Mesendoderm (in vitro differentiated cells): ENCODE measurements around the gene CEP295NL.
"Not testable (repeated sequence)": the region's sequence is repeated elsewhere in the genome, so short reads cannot be mapped to it uniquely, and the experiment has no call there.

Source experiments
- DNase-seq: peaks from one replicate; pipeline ENCODE4 v3.0.0; 2013
- H2AK5ac ChIP-seq: 2 replicates; pipeline ENCODE4 v1.6.1; 2013; ENCODE audit warnings: low read length, inconsistent platforms
- H2BK120ac ChIP-seq: 2 replicates; pipeline ENCODE4 v1.6.1; 2013; ENCODE audit warnings: low read depth, mild to moderate bottlenecking, low read length, moderate library complexity, mixed read lengths
- H2BK15ac ChIP-seq: replicated peaks from 2 replicates; pipeline ENCODE4 v1.6.1; 2013; ENCODE audit warnings: low read depth, mild to moderate bottlenecking, moderate library complexity
- H2BK5ac ChIP-seq: 2 replicates; pipeline ENCODE4 v1.6.1; 2013; ENCODE audit warnings: low read length, inconsistent platforms
- H3K18ac ChIP-seq: 2 replicates; pipeline ENCODE4 v1.6.1; 2013; ENCODE audit warnings: mild to moderate bottlenecking, low read length, mixed read lengths
- H3K23ac ChIP-seq: one replicate; pipeline ENCODE4 v1.6.1; 2013; ENCODE audit warnings: low read length
- H3K27ac ChIP-seq: 2 replicates; pipeline ENCODE4 v1.5.1; 2013; ENCODE audit warnings: low read depth, mild to moderate bottlenecking, inconsistent platforms, low read length, moderate library complexity
- H3K27me3 ChIP-seq: 2 replicates; pipeline ENCODE4 v1.6.1; 2013; ENCODE audit warnings: low read length, control low read depth, mild to moderate bottlenecking, inconsistent platforms; ENCODE audit not compliant: insufficient read depth, poor library complexity
- H3K36me3 ChIP-seq: 2 replicates; pipeline ENCODE4 v1.6.1; 2013; ENCODE audit warnings: low read length, inconsistent platforms; ENCODE audit not compliant: control insufficient read depth, insufficient read depth
- H3K4ac ChIP-seq: one replicate; pipeline ENCODE4 v1.6.1; 2013; ENCODE audit warnings: low read depth, mild to moderate bottlenecking, low read length, moderate library complexity
- H3K4me1 ChIP-seq: 2 replicates; pipeline ENCODE4 v1.6.1; 2013; ENCODE audit warnings: low read depth, low read length, inconsistent platforms; ENCODE audit not compliant: control insufficient read depth
- H3K4me2 ChIP-seq: 2 replicates; pipeline ENCODE4 v1.6.1; 2013; ENCODE audit warnings: low read length
- H3K4me3 ChIP-seq: 2 replicates; pipeline ENCODE4 v1.5.1; 2013; ENCODE audit warnings: mild to moderate bottlenecking, low read length
- H3K56ac ChIP-seq: one replicate; pipeline ENCODE4 v1.6.1; 2013; ENCODE audit warnings: low read length
- H3K79me1 ChIP-seq: 2 replicates; pipeline ENCODE4 v1.6.1; 2013; ENCODE audit warnings: low read length, inconsistent platforms
- H3K79me2 ChIP-seq: 2 replicates; pipeline ENCODE4 v1.6.1; 2013; ENCODE audit warnings: mild to moderate bottlenecking, low read length; ENCODE audit not compliant: control insufficient read depth, insufficient read depth
- H3K9ac ChIP-seq: 2 replicates; pipeline ENCODE4 v1.6.1; 2013; ENCODE audit warnings: low read length, inconsistent platforms
- H4K5ac ChIP-seq: one replicate; pipeline ENCODE4 v1.6.1; 2013; ENCODE audit warnings: low read length
- H4K8ac ChIP-seq: one replicate; pipeline ENCODE4 v1.6.1; 2013; ENCODE audit warnings: low read depth, mild to moderate bottlenecking, control low read depth, low read length, moderate library complexity
- WGBS: extraction: QIAGEN DNeasy Blood & Tissue Kit; methylation state at CpG from one replicate; pipeline ENCODE4 v1.1.7; 2013; ENCODE audit warnings: low lambda C conversion rate, missing lambda C conversion rate; ENCODE audit not compliant: insufficient coverage; ENCODE audit errors: extremely low coverage; 5-methylcytosine and 5-hydroxymethylcytosine counted together

The CEP295NL gene

GRCh38 chr17:78879635-78880186 is 23.3 kb downstream of the CEP295NL start:
- no peak overlapping the region for H3K23ac ChIP-seq
- H3K18ac ChIP-seq: no peak overlapping the region
- H3K79me2 ChIP-seq: no peaks in the 10 kb centered on the region
- H3K79me1 ChIP-seq: no peaks in the 10 kb centered on the region
- H3K27ac ChIP-seq: no peak overlapping the region
- no peak overlapping the region for H3K4me2 ChIP-seq
- no peak overlapping the region for H4K8ac ChIP-seq
- H3K4me1 ChIP-seq: no peaks in the 10 kb centered on the region
- no peak overlapping the region for H2AK5ac ChIP-seq
- H4K5ac ChIP-seq: no peak overlapping the region
- no CpG with 5 or more reads among the region's 28 CpGs for WGBS
- H3K4me3 ChIP-seq: no peak overlapping the region
- DNase-seq: no peak
- no peak overlapping the region for H2BK15ac ChIP-seq
- H2BK120ac ChIP-seq: no peak overlapping the region
- no peak overlapping the region for H3K4ac ChIP-seq
- H3K36me3 ChIP-seq: no peaks in the 10 kb centered on the region
- H2BK5ac ChIP-seq: no peak overlapping the region
- no peaks in the 10 kb centered on the region for H3K27me3 ChIP-seq
- H3K56ac ChIP-seq: peak overlapping the region; percentile 2
- H3K9ac ChIP-seq: no peak overlapping the region

DNA sequence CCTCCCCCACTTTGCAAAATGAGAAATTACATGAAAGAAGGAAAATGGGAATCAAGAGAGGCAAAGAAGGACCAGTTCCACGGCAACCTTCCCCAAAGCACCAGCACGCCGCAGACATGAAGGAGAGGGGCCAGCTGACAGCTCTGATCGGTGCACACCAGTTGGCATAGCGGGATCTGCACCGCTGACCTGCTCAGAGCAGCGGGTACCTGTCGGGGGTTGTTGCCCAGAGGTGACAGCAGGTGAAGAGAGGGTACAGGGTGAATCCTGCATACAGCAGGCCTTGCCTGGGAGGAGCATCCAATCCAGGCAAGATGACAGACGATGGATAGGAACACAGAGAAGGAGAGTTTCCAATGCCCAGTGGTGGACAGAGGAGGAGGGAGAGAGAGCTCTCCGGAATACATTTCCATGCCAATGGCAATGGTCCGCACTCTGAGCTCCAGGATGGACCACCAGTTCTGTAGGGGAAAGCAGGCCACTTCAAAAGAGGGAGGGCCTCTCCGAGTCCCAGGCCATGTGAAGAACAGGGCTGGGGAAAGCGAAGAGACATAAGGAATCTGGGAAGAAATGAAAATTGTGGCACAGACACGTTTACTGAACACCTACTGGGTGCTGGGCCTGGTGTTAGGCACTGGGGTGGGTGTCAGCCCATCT is 24.0 kb downstream of the CEP295NL start:
- Histone ChIP-seq H2AK5ac (no peak overlapping the region), H3K56ac (no peak overlapping the region), H3K23ac (no peak overlapping the region), H3K27me3 (no peaks in the 10 kb centered on the region), H3K4ac (no peak overlapping the region), H3K9ac (no peak overlapping the region), H3K36me3 (no peaks in the 10 kb centered on the region), H3K27ac (no peak overlapping the region), H3K4me2 (no peak overlapping the region), H2BK120ac (no peak overlapping the region), H3K79me1 (no peaks in the 10 kb centered on the region), H3K4me1 (no peaks in the 10 kb centered on the region), H4K8ac (no peak overlapping the region), H2BK5ac (no peak overlapping the region), H4K5ac (no peak overlapping the region), H3K4me3 (no peak overlapping the region), H3K79me2 (no peaks in the 10 kb centered on the region), H2BK15ac (no peak overlapping the region), H3K18ac (no peak overlapping the region)
- DNase-seq: no peak
- WGBS: no CpG with 5 or more reads among the region's 14 CpGs

- no peaks in the 10 kb centered on the region for H3K79me2 ChIP-seq
- DNase-seq: no peak
- H3K36me3 ChIP-seq: no peaks in the 10 kb centered on the region
- no peak overlapping the region for H2BK15ac ChIP-seq
- no peak overlapping the region for H2BK120ac ChIP-seq
- H3K4ac ChIP-seq: no peak overlapping the region
- H3K18ac ChIP-seq: no peak overlapping the region
- H3K56ac ChIP-seq: no peak overlapping the region
- no peaks in the 10 kb centered on the region for H3K79me1 ChIP-seq
- no peak overlapping the region for H4K8ac ChIP-seq
- no CpG with 5 or more reads among the region's 15 CpGs for WGBS
- H2BK5ac ChIP-seq: no peak overlapping the region
- no peak overlapping the region for H3K27ac ChIP-seq
- no peak overlapping the region for H3K4me2 ChIP-seq
- no peak overlapping the region for H3K9ac ChIP-seq
- H3K4me1 ChIP-seq: no peaks in the 10 kb centered on the region
- no peak overlapping the region for H3K4me3 ChIP-seq
- H4K5ac ChIP-seq: no peak overlapping the region
- no peaks in the 10 kb centered on the region for H3K27me3 ChIP-seq
- H2AK5ac ChIP-seq: no peak overlapping the region
- H3K23ac ChIP-seq: no peak overlapping the region
Measured at GRCh38 chr17:78878261-78878660, 24.7 kb downstream of the CEP295NL start.

DNA sequence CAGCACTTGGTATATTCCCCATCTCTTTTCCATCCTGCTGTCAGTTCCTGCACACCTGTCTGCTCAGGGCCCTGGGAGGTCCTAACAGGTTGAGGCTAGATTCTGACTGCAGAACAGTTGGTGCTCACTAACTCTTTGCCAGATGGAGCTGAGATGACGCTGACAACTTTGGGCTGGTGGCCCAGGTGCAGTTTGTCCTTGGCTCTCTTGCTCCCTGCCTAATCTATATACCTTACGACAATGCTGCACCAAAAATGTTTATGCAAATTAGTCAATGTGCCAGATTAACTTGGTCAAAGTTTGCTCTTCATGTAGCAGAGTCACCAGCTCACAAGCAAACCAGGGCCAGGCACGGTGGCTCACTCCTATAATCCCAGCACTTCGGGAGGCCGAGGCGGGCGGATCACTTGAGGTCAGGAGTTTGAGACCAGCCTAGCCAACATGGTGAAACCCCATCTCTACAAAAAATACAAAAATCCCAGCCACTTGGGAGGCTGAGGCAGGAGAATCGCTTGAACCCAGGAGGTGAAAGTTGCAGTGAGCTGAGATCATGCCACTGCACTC is 26.0 kb downstream of the CEP295NL start:
- not testable (repeated sequence) for H3K36me3 ChIP-seq, H3K4me3 ChIP-seq, H3K23ac ChIP-seq, H3K4ac ChIP-seq, H3K4me1 ChIP-seq, H2BK15ac ChIP-seq, H3K27ac ChIP-seq, H3K79me2 ChIP-seq, H3K4me2 ChIP-seq, H3K18ac ChIP-seq, H4K8ac ChIP-seq, H2AK5ac ChIP-seq, DNase-seq, H3K79me1 ChIP-seq, H2BK120ac ChIP-seq, H3K9ac ChIP-seq, H4K5ac ChIP-seq, H3K56ac ChIP-seq, H2BK5ac ChIP-seq, H3K27me3 ChIP-seq
- WGBS: no CpG with 5 or more reads among the region's 8 CpGs

DNA sequence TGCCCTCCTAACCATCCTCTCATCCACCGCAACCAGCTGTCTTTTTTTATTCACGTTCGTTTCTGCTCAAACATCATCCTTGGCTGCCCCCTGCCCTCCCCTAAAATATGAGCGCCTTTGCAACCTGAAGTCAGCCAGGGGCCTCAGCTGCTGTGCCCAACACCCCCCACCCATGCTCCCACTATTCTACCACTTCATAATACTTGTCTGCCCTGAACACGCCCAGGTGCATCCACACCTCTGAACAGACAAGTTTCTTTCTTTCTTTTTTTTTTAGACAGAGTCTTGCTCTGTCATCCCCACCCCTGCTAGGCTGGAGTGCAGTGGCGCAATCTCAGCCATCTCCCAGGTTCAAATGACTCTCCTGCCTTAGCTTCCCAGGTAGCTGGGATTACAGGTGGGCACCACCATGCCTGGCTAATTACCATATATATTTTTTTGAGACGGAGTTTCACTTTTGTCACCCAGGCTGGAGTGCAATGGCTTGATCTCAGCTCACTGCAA is 26.9 kb downstream of the CEP295NL start:
- Histone ChIP-seq H2BK5ac (no peak overlapping the region), H3K27ac (no peak overlapping the region), H3K9ac (no peak overlapping the region), H4K5ac (no peak overlapping the region), H3K56ac (no peak overlapping the region), H3K4me2 (no peak overlapping the region), H2AK5ac (no peak overlapping the region), H3K18ac (no peak overlapping the region), H3K4ac (no peak overlapping the region), H3K23ac (no peak overlapping the region), H3K79me1 (no peaks in the 10 kb centered on the region), H3K4me3 (no peak overlapping the region), H3K27me3 (no peaks in the 10 kb centered on the region), H3K4me1 (no peaks in the 10 kb centered on the region), H4K8ac (no peak overlapping the region), H3K79me2 (no peaks in the 10 kb centered on the region), H2BK15ac (no peak overlapping the region), H3K36me3 (no peaks in the 10 kb centered on the region), H2BK120ac (no peak overlapping the region)
- DNase-seq: no peak
- no CpG with 5 or more reads among the region's 7 CpGs for WGBS
